Upper lobe of left lung (tissue), 6 donors: ENCODE measurements around the gene AGPS. TPM values are rescaled to one million over a fixed set of nuclear protein-coding genes. Genes with fewer than 3 reads are reported as not detected.
"Not testable (repeated sequence)": the region's sequence is repeated elsewhere in the genome, so short reads cannot be mapped to it uniquely, and the experiment has no call there.

ENCODE experiments used
- ATAC-seq, 2 donors: fragments of 200-7000 bp; cut with Tn5 transposase; one replicate each; pipeline ENCODE4 v1.9.1; 2022; ENCODE audit warnings: mild to moderate bottlenecking in 2 of 2, moderate library complexity in 2 of 2; ENCODE audit not compliant: low FRiP score in 2 of 2
- DNase-seq, 2 donors: peaks; one replicate each; pipeline ENCODE4 v3.0.0-alpha.2; 2019 to 2020
- H3K27ac ChIP-seq, 4 donors: fragments of 200-600 bp; sonication (generic); one replicate each; pipeline ENCODE4 v1.5.1; 2016 to 2019
- H3K27me3 ChIP-seq, 4 donors: fragments of 200-600 bp; sonication (generic); one replicate each; pipeline ENCODE4 v1.5.1; 2017 to 2019
- H3K36me3 ChIP-seq, 4 donors: fragments of 200-600 bp; sonication (generic); one replicate each; pipeline ENCODE4 v1.5.1; 2016 to 2019
- H3K4me1 ChIP-seq, 4 donors: fragments of 200-600 bp; sonication (generic); one replicate each; pipeline ENCODE4 v1.5.1; 2018 to 2019
- H3K4me3 ChIP-seq, 4 donors: fragments of 200-600 bp; sonication (generic); one replicate each; pipeline ENCODE4 v1.5.1; 2017 to 2019; ENCODE audit warnings: mild to moderate bottlenecking in 2 of 4, moderate library complexity in 1 of 4
- H3K9me3 ChIP-seq, 4 donors: fragments of 200-600 bp; sonication (generic); one replicate each; pipeline ENCODE4 v1.5.1; 2018 to 2019
- EP300 ChIP-seq, 4 donors: sonication (generic); formaldehyde crosslinking; IDR thresholded peaks; one replicate each; pipeline ENCODE4 v1.5.1; 2017; ENCODE audit warnings: antibody characterized with exemption in 4 of 4, control low read depth in 2 of 4
- POLR2A ChIP-seq, 4 donors: fragments of 450-650 bp; IDR thresholded peaks; one replicate each; pipeline ENCODE4 v1.5.1; 2016 to 2017; ENCODE audit warnings: antibody characterized with exemption in 4 of 4, mild to moderate bottlenecking in 2 of 4
- POLR2AphosphoS5 ChIP-seq, 2 donors: sonication (generic); formaldehyde crosslinking; IDR thresholded peaks; one replicate each; pipeline ENCODE4 v1.5.1; 2017; ENCODE audit warnings: antibody characterized with exemption in 2 of 2
- WGBS, 2 donors: methylation state at CpG; one replicate each; pipeline ENCODE4 v1.1.5; 2017 to 2018; 5-methylcytosine and 5-hydroxymethylcytosine counted together
- total RNA-seq, 6 donors: library from RNA; depleted of rRNA in 4 of 6; stranded (reverse); fragments of >200 nt in 4 of 6; gene quantifications; one replicate each; pipeline versions ENCODE4 v1.1.0 to v1.2.1, GENCODE V29; 2016 to 2021
- TF ChIP-seq, protein P1 (sequence below), 6 experiments: fragments of 450-650 bp in 4 of 6; fragments of 200-600 bp in 2 of 6; sonication (generic) in 2 of 6; IDR thresholded peaks; one replicate each; pipeline ENCODE4 v1.5.1; 2016 to 2019; ENCODE audit warnings: antibody characterized with exemption in 6 of 6
- donor health status: DM: no; HTN: no; CAD: no; lungs with moderate emphysema.
- donor health status: DM: no; HTN: yes; CAD: no; lungs with severe emphysema.

AGPS gene
- total RNA-seq, 6 donors from 2014 or later = 38.8 to 81.6 (median 50.0) TPM

DNA sequence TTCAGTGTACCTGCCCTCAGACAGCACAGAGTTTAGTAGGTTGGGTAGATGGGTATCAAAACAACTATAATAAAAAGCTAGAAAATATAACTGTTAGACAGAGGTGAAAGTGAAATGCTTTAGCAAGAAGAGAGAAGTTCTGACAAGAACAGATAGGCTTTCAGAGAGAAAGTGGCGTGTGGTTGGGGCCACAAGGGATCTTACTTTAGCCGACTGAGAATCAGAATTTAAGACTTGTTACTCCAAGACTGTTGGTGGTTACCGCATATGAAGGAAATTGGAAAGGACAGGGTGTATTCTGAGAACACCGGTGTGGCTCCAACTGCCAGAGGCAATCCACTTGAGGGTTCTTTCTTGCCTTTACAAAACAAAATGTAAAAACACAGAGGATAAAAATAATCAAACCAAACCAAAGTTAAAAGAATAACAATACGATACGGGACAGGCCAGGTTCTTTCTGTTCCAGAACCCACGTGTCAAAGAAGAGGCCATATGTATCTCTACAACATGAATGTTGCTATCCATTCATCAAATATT lies 44.4 kb upstream of the AGPS start:
- no peak for ATAC-seq
- TF ChIP-seq POLR2A (IDR thresholded peaks at IDR 0.05) = no peak
- TF ChIP-seq POLR2AphosphoS5 (IDR thresholded peaks at IDR 0.05) = no peak
- no peak for TF ChIP-seq EP300 (IDR thresholded peaks at IDR 0.05)
- TF ChIP-seq, protein P1, sequence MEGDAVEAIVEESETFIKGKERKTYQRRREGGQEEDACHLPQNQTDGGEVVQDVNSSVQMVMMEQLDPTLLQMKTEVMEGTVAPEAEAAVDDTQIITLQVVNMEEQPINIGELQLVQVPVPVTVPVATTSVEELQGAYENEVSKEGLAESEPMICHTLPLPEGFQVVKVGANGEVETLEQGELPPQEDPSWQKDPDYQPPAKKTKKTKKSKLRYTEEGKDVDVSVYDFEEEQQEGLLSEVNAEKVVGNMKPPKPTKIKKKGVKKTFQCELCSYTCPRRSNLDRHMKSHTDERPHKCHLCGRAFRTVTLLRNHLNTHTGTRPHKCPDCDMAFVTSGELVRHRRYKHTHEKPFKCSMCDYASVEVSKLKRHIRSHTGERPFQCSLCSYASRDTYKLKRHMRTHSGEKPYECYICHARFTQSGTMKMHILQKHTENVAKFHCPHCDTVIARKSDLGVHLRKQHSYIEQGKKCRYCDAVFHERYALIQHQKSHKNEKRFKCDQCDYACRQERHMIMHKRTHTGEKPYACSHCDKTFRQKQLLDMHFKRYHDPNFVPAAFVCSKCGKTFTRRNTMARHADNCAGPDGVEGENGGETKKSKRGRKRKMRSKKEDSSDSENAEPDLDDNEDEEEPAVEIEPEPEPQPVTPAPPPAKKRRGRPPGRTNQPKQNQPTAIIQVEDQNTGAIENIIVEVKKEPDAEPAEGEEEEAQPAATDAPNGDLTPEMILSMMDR (IDR thresholded peaks at IDR 0.05) = no peak

DNA sequence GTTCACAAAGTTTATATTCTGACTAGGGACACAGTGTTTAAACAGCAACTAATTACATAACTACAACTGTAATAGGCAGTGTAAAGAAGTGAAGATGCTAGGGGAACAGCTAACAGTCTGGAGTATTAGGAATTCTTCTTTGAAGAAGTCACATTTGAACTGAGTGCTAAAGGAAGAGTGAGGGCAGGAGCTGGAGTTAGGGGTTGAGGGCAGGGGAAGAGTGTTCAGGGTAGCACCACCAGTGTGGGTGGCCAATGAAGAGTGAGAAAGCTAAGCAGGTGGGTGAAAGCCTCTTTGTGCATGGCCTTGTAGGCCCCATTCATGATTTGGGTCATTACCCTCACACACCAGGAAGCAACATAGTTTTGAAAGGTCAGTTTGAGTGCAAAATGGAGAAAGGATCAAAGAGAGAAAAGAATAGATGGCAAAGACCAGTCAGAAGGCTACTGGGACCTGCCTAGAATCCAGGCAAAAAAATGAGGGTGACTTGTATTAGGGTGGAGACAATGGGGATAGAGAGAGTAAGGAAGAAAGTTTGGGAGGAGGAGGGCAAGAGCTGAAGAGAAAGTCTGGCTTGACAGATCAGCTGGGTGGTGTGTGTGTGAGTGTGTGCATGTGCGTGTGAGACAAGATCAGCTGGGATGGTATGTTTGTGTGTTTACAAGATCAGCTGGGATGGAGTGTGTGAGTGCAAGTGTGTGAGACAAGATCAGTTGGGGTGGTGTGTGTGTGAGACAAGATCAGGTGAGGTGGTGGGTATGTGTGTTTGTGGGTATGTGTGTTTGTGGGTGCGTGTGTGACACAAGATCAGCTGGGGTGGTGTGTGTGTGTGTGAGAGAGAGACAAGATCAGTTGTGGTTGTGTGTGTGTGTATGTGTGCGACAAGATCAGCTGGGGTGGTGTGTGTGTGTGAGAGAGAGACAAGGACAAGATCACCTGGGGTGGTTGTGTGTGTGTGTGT lies 43.6 kb upstream of the AGPS start:
- DNase-seq (no peak), ATAC-seq (no peak)
- Histone ChIP-seq H3K4me3 (no peak overlapping the region), H3K4me1 (peaks cover 9 to 17% (median 16%) of the 10 kb centered on the region in 4 donors), H3K36me3 (no peaks in the 10 kb centered on the region), H3K27me3 (no peaks in the 10 kb centered on the region), H3K27ac (peak overlapping the region in 1 of 4 donors; percentile 36), H3K9me3 (no peaks in the 10 kb centered on the region)
- no peak for TF ChIP-seq EP300 (IDR thresholded peaks at IDR 0.05)
- TF ChIP-seq POLR2AphosphoS5 (IDR thresholded peaks at IDR 0.05) = no peak
- TF ChIP-seq, protein P1 (IDR thresholded peaks at IDR 0.05) = no peak
- TF ChIP-seq POLR2A (IDR thresholded peaks at IDR 0.05) = no peak
- 94% methylated on average over 3 of the region's 3 CpGs for WGBS, 2 donors

More for the DNA sequence above, 44.4 kb upstream of the AGPS start:
- H3K27me3 ChIP-seq = no peaks in the 10 kb centered on the region
- no peaks in the 10 kb centered on the region for H3K9me3 ChIP-seq
- WGBS, 2 donors = 74 to 77% methylated on average over 6 of the region's 7 CpGs
- H3K4me3 ChIP-seq = no peak overlapping the region
- no peak overlapping the region for H3K27ac ChIP-seq
- no peaks in the 10 kb centered on the region for H3K36me3 ChIP-seq
- DNase-seq = no peak
- peaks cover 9 to 14% (median 13%) of the 10 kb centered on the region in 4 donors for H3K4me1 ChIP-seq

DNA sequence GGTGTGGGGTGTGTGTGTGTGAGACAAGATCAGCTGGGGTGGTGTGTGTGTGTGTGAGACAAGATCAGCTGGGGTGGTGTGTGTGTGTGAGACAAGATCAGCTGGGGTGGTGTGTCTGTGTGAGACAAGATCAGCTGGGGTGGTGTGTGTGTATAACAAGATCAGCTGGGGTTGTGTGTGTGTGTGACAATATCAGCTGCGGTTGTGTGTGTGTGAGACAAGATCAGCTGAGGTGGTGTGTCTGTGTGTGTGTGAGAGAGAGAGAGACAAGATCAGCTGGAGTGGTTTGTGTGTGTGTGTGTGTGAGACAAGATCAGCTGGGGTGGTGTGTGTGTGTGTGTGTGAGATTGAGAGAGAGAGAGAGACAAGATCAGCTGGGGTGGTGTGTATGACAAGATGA lies 41.9 kb upstream of the AGPS start:
- not testable (repeated sequence) for DNase-seq, H3K9me3 ChIP-seq, H3K4me3 ChIP-seq, H3K36me3 ChIP-seq, ATAC-seq, H3K27me3 ChIP-seq
- 80 to 95% methylated on average over 1 of the region's 1 CpG for WGBS, 2 donors
- Histone ChIP-seq H3K4me1 (peaks cover 9 to 17% (median 16%) of the 10 kb centered on the region in 4 donors), H3K27ac (peak overlapping the region in 2 of 4 donors; percentile 7 to 36)

DNA sequence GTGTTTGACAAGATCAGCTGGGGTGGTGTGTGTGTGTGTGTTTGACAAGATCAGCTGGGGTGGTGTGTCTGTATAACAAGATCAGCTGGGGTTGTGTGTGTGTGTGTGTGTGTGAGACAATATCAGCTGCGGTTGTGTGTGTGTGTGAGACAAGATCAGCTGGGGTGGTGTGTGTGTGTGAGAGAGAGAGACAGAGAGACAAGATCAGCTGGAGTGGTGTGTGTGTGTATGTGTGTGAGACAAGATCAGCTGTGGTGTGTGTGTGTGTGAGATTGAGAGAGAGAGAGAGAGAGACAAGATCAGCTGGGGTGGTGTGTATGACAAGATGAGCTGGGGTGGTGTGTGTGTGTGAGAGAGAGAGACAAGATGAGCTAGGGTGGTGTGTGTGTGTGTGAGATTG lies 41.5 kb upstream of the AGPS start:
- not testable (repeated sequence) for ATAC-seq, H3K9me3 ChIP-seq, DNase-seq, H3K36me3 ChIP-seq, H3K4me3 ChIP-seq, H3K27ac ChIP-seq, H3K27me3 ChIP-seq
- 88 to 92% methylated on average over 1 of the region's 1 CpG for WGBS, 2 donors
- H3K4me1 ChIP-seq = peaks cover 9 to 17% (median 16%) of the 10 kb centered on the region in 4 donors

DNA sequence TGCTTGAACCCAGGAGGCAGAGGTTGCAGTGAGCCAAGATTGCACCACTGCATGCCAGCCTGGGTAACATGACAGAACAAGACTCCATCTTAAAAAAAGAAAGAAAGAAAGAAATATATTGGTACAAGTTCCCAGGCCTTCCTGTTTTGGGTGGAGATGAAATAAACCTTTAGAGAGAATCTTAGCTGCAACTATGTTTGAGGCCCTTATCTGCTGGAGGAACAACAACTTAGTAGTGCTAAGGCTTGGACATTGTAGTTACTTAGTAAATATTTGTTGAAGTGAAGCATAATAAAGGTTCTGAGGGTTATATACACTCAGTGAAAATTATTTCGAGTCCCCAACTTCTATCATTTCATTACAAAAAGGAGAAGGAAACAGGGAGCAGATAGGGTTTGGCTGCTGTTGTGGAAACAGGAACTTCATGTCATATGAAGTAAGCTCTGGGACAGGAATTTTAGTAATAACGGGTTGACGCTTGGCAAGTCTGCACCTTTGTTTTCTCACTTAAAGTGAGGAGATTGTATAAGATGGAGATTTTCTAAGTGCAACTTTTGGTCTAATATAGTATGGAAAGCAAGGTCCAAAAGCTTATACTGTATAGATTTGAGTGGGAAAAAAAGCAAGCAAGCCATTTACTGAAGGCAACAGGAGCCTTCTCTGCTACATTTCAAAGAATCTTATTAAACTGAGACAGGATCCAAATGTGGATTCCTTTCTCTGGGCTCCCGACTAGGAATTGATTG lies 40.0 kb upstream of the AGPS start:
- 11 to 18% methylated on average over 4 of the region's 4 CpGs for WGBS, 2 donors
- peak overlapping the region; percentile 27 to 59 (median 52) for H3K27ac ChIP-seq
- peak in 1 of 2 donors; percentile 28 for DNase-seq
- no peak overlapping the region for H3K4me3 ChIP-seq
- H3K36me3 ChIP-seq = no peaks in the 10 kb centered on the region
- no peaks in the 10 kb centered on the region for H3K27me3 ChIP-seq
- H3K9me3 ChIP-seq = no peaks in the 10 kb centered on the region
- H3K4me1 ChIP-seq = peaks cover 9 to 17% (median 16%) of the 10 kb centered on the region in 4 donors
- TF ChIP-seq POLR2AphosphoS5 (IDR thresholded peaks at IDR 0.05) (no peak), EP300 (IDR thresholded peaks at IDR 0.05) (no peak)
- ATAC-seq = peak in 1 of 2 donors; percentile 76

DNA sequence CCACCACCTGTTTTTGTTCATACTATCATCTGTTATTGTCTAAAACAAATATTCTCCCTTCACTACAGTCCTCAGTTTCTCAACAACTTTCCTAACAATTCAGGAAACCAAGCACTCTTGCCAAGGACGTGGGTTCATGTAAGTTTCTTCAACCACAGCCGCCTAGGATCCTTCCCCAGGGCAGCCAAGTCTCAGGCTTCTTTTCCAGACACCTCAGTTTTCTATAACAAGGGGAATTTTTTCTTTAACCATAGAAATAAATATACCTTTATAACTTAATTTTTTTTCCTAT lies 39.4 kb upstream of the AGPS start:
- Histone ChIP-seq H3K4me1 (peaks cover 9 to 17% (median 16%) of the 10 kb centered on the region in 4 donors), H3K27me3 (no peaks in the 10 kb centered on the region), H3K9me3 (no peaks in the 10 kb centered on the region), H3K27ac (peak overlapping the region in 3 of 4 donors; percentile 24 to 59 (median 27)), H3K4me3 (no peak overlapping the region), H3K36me3 (no peaks in the 10 kb centered on the region)
- 40 to 45% methylated on average over 2 of the region's 2 CpGs for WGBS, 2 donors
- no peak for TF ChIP-seq EP300 (IDR thresholded peaks at IDR 0.05)
- no peak for TF ChIP-seq POLR2AphosphoS5 (IDR thresholded peaks at IDR 0.05)
- TF ChIP-seq, protein P1 (IDR thresholded peaks at IDR 0.05) = no peak
- TF ChIP-seq POLR2A (IDR thresholded peaks at IDR 0.05) = no peak
- DNase-seq (no peak), ATAC-seq (peak in 1 of 2 donors; percentile 85)

DNA sequence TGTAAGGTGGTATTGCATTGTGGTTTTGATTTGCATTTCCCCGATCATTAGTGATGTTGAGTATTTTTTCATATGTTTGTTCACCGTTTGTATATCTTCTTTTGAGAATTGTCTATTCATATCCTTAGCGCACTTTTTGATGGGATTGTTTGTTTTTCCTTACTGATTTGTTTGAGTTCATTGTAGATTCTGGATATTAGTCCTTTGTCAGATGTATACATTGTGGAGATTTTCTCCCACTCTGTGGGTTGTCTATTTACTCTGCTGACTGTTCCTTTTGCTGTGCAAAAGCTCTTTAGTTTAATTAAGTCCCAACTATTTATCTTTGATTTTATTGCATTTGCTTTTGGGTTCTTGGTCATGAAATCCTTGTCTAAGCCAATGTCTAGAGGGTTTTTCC lies 38.0 kb upstream of the AGPS start:
- not testable (repeated sequence) for H3K27ac ChIP-seq, H3K27me3 ChIP-seq, H3K4me3 ChIP-seq, H3K9me3 ChIP-seq, ATAC-seq, H3K36me3 ChIP-seq, DNase-seq
- peaks cover 9 to 17% (median 16%) of the 10 kb centered on the region in 4 donors for H3K4me1 ChIP-seq
- WGBS, 2 donors = 75 to 78% methylated on average over 3 of the region's 3 CpGs
